GM18508 (cell line): ENCODE data around the gene ARHGAP30.
"Not testable (repeated sequence)": the region's sequence is repeated elsewhere in the genome, so short reads cannot be mapped to it uniquely, and the experiment has no call there.

Experiments used
- ATAC-seq: cut with Tn5 transposase; IDR thresholded peaks from one replicate; pipeline ENCODE4 v1.9.1; 2021; ENCODE audit warnings: moderate number of reproducible peaks; ENCODE audit not compliant: insufficient read depth, unreplicated experiment

The ARHGAP30 gene

DNA sequence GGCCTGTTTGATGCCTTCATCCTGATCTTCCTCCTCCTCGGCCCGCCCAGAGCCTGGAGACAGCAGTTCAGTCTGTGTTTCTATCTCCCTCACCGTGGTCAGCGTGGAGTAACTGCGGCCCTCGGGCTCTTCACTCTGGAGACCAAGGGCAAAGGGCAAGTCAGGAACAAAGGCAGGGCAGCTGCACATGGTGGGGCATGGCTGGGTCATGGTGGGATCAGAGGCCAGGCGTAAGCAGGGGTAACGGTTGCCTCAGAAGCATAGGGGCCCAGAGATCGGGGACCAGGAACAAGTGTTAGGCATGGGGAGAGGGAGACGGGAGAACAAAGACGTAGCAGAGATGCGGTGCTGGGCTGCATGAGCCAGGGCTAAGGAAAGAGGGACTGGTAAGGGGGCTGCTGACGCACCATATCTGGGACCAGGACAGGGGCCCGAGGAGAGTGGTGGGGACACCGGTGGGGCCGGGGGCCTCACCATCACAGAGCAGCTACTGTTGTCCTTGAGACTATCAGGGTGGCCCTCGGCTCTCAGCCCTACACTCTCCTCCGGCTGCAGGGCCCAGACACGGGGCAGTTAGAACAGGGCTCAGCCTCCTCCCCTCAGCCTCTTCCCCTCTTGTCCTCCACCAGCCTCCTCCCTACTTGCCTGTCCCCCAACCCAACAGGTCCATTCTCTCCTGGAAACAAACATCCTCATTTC is 3.2 kb upstream of the ARHGAP30 start:
- no peak for ATAC-seq

DNA sequence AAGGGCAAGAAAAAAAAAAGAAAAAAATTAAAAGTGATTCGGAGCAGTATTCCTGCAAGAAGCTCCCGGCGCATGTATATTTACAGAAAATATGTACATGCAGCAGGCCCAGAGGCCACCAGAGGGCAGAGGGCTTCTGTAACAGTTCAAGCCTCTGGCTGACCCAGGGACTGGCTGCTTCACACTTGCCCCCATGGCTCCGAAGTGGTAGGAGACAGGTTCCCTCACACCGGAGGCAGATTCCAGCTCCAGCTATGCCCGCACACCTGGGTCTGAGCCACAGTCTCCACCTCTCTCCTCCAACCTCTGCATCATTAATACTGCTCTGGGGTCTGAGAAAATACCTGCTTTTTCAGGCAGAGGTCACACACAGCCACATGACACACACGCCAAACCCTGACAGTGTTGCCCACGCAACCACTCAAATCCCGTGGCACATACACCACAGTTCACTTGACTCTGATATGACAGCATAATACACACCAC is 2.2 kb upstream of the ARHGAP30 start:
- no peak for ATAC-seq

DNA sequence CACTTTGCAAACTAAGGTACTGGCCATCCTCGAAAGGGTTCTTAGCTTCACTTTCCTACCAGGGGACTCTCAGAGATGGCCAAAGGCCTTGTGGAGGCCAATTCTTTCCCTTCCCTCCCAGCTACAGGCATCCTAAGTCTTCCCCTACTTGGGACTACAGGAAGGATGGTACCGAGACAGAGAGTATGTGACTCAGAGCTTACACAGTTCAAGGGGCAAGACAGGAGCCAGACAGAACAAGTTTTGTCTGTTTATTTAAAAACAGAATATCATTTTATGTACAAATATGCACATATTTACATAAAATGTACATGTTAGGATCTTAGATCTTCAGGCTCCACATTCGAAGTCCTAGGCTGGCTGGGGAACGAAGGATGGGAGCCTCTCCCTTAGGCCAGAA is 1.1 kb upstream of the ARHGAP30 start:
- no peak for ATAC-seq

DNA sequence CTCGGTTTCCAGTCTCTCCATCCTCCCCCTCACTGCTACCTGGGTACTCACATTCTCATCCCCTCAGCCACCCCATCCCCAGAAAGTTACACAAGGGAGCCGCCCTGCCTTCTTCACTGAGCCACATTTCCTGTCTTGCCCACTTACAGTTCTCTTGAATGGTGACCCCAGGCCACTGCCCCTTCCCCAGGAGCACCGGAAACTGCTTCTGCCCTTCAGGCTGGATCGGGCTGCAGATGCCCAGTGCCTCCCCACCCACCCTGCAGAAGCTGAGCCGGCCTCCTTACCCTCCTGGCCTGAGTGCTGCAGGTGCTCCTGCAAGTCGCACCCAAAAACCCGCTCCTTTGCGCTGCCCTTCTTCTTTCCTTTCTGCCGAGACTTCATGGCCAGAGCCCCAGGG is 450 bp downstream of the ARHGAP30 start:
- ATAC-seq = no peak

DNA sequence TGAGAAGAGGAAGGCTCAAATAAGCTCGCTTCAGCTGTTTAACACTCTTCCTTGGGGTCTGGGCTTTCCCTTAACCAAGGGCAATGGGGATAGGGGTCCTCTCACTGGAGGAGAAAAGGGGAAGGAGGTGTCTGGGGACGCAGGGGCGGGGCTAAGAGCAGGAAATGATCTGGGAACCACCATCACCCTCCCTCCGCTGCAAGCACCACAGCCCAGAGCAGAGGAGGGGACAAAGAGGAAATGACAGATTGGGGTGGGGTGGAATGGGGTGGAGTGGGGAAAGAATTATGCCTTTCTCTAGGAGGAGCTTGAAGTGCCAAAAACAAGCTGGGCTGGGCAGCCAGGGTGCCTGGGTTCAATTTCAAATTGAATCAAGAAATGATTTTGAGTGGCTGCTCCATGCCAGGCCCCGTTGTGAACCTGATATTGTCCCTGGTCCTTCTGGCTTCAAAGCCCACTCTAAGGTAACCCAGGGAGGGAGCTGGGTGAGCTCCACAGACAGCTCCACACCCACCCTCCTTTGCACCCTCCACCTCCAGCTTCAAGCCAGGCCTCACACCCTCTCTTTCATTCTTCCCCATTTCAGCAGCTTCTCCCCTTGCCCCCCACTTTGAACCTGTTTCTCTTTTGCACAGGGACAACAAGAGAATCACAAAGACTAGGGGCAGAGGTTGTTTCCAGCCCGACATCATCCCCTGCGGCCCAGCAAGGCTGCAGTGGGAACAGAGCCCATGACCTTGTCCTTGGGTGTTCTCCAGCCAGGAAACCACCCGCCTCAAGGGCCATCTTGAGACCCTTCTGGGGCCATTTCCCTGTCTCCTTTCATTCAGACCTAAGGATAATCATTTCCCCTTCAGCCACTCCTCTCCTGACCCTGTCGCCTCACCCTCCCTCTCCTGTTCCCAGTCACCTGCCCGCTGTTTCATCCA is 1.1 kb downstream of the ARHGAP30 start:
- ATAC-seq = no peak

DNA sequence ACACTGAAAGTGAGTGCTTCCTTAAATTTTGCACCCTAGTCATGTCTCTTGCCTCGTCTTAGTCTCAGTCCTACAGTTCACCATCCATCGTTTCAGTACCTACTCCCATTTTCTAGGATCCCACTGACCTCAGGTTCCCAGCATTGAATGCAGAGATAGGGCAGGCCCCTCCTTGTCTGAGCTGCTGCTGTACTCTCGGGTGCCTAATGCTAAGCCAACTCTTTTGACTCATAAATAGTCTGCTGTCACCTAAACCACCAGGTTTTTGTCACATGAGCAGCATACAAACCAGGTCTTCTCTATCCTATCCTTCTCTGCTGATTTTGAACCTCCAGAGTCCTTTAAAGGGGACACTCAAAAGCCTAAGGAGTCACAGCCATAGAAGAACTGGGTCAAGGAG is 3.0 kb downstream of the ARHGAP30 start:
- no peak for ATAC-seq

DNA sequence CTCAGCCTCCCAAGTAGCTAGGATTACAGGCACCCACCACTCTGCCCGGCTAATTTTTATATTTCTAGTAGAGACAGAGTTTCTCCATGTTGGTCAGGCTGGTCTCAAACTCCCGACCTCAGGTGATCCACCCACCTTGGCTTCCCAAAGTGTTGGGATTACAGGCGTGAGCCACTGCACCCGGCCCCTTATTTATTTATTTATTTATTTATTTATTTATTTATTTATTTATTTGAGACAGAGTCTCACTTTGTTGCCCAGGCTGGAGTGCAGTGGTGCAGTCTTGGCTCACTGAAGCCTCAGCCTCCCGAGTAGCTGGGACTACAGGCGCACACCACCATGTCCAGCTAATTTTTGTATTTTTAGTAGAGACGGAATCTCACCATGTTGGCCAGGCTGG is 4.0 kb downstream of the ARHGAP30 start:
- not testable (repeated sequence) for ATAC-seq

DNA sequence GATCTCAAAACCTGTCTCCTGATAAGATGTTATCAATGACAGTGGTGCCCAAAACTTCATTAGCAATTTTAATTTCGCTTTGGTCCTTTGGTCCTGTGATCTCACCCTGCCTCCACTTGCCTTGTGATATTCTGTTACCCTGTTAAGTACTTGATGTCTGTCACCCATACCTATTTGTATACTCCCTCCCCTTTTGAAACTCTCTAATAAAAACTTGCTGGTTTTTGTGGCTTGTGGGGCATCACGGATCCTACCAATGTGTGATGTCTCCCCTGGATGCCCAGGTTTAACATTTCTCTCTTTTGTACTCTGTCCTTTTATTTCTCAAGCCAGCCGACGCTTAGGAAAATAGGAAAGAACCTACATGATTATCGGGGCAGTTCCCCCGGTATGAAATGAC is 5.8 kb downstream of the ARHGAP30 start:
- not testable (repeated sequence) for ATAC-seq

DNA sequence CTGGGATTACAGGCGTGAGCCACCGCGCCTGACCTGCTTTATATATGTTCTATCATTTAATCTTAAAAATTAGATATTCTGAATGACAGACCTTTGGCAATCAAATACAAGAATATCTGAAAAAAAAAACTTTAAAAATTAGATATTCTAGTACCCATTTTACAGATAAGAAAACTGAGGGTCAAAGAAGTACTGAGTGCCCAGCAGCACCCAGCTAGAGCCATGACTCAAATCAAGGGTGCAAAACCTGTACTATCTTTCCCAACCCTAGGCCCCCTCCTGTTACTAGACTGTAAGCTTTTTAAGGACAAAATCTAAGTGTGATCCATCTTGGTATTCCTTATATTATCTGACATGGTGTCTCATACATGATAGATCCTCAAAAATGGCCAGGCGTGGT is 8.3 kb downstream of the ARHGAP30 start:
- no peak for ATAC-seq

DNA sequence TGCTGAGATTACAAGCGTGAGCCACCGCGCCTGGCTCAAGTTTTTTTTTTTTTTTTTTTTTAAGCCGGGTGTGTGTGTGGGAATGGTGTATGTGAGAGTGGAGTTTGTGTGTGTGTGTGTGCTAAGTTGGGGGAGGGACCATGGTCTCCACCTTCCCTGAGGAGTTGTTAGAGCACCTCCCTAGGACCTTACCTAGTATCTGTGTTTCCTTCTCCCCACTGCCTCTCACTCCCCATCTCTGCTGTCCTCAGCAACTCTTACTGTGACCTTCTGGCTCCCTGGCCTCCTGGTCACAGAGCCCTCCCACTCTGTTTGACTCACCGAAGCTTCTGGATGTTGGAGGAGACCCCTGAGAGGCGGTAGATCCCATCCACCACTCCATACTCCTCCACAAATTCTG is 10.4 kb downstream of the ARHGAP30 start:
- ATAC-seq = no peak

DNA sequence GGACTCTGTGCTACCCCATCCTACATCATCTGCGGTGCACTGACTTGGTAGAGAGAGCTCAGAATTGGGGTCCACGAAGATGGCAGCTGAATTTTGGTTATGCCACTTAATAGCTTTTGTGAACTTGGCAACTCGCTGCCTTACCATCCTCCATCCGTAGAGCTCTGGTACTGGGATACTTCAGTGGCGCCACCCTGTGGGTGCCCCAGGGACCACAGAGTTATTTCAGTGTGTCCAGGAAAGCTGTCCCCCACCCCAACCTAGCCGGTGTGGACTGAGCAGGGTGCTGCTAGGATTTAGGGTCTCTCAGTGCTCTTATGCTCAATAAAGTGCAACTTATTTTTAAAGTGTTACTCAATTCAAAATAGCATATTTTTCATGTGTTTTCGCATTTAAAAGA is 14.9 kb downstream of the ARHGAP30 start:
- no peak for ATAC-seq

DNA sequence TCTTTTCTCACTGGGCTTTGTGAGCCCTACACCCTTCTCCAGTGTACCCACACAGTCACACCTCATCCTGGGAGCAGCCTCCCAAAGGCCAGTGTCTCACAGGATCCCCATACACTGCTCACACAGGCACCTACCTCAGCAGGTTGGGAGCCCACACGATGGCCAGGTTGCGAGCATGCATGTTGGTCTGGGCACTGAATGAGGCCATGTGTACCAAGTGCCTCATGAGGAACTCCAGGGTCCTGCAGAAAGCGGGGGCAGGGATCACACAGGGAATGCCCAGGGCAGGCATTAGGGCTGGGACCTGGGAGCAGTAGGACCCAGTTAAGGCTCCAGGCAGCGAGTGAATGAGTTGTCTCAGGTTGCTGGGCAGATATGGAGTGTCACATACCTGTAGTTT is 15.5 kb downstream of the ARHGAP30 start:
- ATAC-seq = no peak

DNA sequence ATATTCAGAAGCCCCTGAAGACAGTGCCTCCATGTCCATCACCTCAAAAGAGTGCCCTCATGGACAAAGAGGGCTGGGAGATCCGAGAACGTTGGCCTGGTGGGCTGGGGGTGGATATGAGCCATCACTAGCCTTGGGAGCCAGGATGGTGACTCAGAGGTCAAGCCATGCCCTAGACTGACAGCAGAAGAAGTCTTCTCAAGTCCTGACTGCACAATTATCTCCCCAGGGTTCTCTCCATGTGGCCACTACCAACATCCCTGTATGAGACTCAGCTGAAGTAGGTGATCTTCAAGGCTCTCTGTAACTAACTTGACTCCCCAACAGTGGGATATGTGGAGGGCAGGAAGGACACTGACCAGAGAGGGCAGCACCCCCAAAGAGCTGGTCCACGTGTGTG is 16.8 kb downstream of the ARHGAP30 start:
- no peak for ATAC-seq

DNA sequence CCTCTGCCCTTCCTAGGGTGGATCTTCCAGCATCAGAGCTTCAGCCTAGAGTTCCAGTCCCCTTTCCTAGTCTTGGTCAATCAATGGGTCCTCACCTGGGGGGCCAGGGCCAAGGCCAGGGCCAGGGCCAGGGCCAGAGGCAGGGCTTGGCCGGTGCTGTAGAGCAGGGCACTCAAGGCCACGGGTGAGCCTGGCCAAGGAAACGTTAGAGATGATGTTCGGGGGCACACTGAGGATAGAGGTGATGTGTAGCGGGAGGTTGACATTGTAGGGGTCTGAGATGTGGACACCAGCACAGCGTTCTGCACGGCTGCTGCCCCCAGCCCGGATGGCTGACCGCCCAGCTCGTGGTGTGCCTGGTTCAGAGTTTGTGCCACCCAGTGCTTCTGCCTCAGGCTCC is 18.5 kb downstream of the ARHGAP30 start:
- ATAC-seq = no peak

DNA sequence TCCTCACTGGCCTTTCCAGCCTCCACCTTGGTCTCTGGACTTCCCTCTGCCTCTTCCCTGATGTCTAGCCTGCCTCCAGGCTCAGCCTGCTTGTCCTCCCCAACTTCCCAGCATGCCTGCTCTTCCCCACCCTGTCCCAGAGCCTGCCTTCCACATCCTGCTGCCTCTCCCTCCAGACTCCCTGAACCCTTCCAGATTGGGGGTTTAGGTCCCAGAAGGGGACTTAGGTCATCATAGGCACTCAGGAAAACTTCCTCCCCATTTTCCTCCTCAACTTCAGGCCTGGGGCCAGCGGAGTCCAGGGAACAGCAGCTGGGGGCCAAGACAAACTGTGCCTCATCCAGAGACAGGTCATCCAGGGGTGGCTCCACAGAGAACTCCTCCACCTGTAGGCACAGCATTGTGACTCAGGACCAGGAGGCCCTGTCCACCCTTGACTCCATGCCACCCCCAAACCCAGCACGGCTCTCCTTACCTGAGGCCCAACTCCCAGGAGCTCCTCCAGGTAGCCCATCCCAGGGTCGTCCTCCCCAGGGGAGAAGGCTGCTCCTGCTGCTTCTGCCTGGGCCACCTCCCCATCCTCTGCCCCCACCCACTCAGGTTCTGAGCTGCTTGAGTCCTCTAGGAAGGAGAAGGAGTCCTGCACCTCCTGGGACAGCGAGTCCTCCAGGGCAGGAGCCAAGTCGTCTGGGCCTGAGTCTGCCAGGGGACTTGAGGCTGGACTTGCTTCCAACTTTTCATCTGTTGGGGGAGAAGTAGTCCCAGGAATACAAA is 20.6 kb downstream of the ARHGAP30 start:
- ATAC-seq = no peak

DNA sequence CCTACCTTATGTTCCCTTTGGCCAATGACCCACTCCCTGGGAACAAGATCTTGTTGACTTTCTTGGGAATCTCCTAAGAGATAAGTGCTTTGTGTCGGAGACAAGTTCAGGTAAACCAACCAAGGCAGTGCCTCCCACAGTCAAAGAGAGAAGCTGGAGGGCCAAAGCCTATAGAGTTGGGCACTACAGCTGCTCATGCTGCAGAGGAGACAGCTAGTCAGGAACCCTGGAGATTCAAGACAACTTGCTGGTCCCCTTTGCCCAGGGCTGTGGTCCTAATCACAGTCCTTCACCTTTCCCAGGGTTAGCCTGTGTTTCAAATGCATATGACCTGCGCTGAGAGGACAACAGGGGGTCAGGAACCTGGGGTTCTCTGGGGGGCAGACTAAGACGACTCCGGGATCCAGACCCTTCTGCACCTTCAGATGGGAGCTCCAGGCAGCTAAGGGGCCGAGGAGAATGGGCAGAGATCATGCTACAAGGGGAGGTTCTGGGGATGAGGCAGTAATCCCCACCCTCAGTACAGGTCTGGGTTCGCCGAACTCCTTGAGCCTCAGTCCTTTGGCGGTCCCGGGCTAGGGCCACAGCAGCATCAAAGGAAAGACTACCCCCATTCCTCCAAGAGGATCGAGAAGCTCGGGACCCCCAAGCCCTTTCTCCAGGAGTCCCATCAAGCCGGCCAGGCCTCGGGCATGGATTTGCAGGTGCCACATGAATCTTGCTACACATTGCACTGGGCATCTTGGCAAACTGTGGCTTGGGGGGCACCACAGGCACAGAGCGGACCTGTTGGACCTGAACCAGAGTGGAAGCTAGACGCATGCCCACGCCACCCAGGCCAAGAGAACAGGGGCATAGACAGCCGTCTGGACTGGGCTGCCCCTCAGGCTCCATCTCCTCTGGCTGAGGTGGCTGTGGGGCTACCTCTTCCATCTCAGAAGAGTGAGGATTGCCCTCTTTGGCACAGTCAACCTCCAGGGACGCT is 22.0 kb downstream of the ARHGAP30 start:
- ATAC-seq = no peak

DNA sequence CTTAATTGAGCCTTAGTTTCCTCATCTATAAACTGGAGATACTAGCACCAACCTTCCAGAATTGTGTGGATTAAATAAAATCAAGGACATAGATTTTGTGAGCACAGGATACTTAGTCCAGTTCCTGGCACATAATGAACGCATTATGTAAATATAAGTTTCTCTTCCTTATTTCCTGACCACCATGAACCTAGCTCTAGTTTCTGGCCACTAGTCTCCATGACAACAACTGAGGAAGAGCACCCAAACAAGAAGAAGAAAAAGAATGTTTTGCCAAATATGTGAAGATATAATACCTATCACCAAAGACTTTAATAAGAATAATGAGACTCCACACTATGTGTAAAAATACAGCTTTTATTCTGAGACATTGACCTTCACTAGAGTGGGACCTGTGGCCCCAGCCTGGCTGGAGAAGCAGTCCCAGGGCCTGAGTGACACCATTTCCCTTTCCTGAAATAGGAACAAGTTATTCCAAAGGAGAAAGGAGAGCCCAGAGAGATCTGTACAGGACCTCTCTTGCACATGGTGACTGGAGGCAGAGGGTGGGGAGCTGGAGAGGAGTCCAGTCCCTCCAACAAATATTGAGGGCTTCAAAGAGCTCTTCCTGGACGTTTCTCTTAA is 23.0 kb downstream of the ARHGAP30 start:
- ATAC-seq = peak; percentile 32

DNA sequence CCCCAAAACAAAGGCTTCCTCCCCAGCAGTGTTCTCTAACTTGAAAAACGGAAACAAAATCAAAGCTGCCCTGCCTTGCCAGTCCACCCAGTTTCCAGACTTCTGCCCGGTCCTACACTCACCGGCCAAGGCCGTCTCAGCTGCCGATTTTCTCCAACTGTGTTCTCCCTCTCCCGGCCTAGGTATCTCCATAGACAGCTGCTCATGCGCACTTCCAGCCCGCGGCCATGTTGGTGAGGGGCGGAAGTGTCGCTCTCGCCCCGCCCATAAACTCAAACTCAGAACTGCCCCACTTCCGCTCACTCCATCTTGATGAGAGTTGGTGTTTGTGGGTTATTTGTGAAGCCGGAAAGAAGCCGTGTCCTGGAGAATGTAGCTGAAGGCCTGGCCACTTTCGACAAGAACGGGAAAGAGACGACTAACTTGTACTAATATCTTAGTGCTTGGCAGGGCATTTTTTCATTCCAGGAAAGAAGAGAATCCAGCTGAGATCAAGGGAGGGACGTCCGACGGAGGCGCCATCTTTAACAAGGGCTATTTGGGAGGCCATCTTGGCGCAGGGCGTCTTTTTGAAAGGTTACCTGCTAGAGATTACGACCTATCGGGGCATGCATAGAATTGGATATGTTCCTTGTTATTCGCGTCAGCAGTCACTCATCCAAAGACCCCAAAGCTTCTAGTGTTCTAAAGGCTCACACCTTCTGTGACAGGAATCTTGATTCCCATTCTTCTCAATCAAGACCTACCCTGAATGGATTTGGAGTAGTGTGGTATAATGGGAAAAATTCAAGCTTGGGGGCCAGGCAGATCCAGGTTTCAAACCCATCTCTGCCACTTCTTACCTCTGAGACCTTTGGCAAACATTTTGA is 23.7 kb downstream of the ARHGAP30 start, which contains the start of gene USF1:
Gene USF1, minus strand, starts transcription at position 242 of the 869 bp plus-strand sequence. CDS start 2,702 bp downstream, outside the sequence.
- peak; percentile 31 for ATAC-seq
